HG03457 (cell line): ENCODE measurements around the gene SORCS2.

Experiments used
- ATAC-seq: cut with Tn5 transposase; IDR thresholded peaks from one replicate; pipeline ENCODE4 v1.9.1; 2021; ENCODE audit warnings: moderate number of reproducible peaks; ENCODE audit not compliant: unreplicated experiment

Gene SORCS2

GRCh38 chr4:7653510-7654369 lies 461.4 kb downstream of the SORCS2 start:
- ATAC-seq, result no peak

- ATAC-seq, result no peak
Observed at GRCh38 chr4:7654550-7655445, 462.5 kb downstream of the SORCS2 start.

- no peak for ATAC-seq
Observed at GRCh38 chr4:7655511-7656243, 463.3 kb downstream of the SORCS2 start.

GRCh38 chr4:7656244-7656800 lies 464.0 kb downstream of the SORCS2 start:
- ATAC-seq, result no peak

GRCh38 chr4:7657545-7658297 lies 465.4 kb downstream of the SORCS2 start:
- ATAC-seq, result no peak

GRCh38 chr4:7658341-7659204 lies 466.2 kb downstream of the SORCS2 start:
- no peak for ATAC-seq

- ATAC-seq, result no peak
Observed at GRCh38 chr4:7659429-7660175, 467.3 kb downstream of the SORCS2 start.

- ATAC-seq, result no peak
Observed at GRCh38 chr4:7660176-7661039, 468.1 kb downstream of the SORCS2 start.

- ATAC-seq, result no peak
Observed at GRCh38 chr4:7661066-7661748, 468.9 kb downstream of the SORCS2 start.

GRCh38 chr4:7661846-7662506 lies 469.6 kb downstream of the SORCS2 start:
- ATAC-seq, result no peak

GRCh38 chr4:7662507-7662846 lies 470.1 kb downstream of the SORCS2 start:
- no peak for ATAC-seq

- ATAC-seq, result no peak
Observed at GRCh38 chr4:7663075-7663541, 470.8 kb downstream of the SORCS2 start.

- ATAC-seq, result no peak
Observed at GRCh38 chr4:7664106-7664505, 471.8 kb downstream of the SORCS2 start.

GRCh38 chr4:7665321-7665720 lies 473.0 kb downstream of the SORCS2 start:
- ATAC-seq, result no peak

- ATAC-seq, result no peak
Observed at GRCh38 chr4:7666011-7666410, 473.7 kb downstream of the SORCS2 start.

- ATAC-seq, result no peak
Observed at GRCh38 chr4:7666744-7667143, 474.4 kb downstream of the SORCS2 start.
